ENCODE results near the gene DCTN4. TPM values are rescaled to one million over a fixed set of nuclear protein-coding genes. Genes with fewer than 3 reads are reported as not detected.

DCTN4 gene
- total and polyA plus RNA-seq, 2 of the 8 experiments (the other 6 are each of a cell fraction or from before 2014, with no cell fraction given): 20.5 to 42.7 TPM

DNA sequence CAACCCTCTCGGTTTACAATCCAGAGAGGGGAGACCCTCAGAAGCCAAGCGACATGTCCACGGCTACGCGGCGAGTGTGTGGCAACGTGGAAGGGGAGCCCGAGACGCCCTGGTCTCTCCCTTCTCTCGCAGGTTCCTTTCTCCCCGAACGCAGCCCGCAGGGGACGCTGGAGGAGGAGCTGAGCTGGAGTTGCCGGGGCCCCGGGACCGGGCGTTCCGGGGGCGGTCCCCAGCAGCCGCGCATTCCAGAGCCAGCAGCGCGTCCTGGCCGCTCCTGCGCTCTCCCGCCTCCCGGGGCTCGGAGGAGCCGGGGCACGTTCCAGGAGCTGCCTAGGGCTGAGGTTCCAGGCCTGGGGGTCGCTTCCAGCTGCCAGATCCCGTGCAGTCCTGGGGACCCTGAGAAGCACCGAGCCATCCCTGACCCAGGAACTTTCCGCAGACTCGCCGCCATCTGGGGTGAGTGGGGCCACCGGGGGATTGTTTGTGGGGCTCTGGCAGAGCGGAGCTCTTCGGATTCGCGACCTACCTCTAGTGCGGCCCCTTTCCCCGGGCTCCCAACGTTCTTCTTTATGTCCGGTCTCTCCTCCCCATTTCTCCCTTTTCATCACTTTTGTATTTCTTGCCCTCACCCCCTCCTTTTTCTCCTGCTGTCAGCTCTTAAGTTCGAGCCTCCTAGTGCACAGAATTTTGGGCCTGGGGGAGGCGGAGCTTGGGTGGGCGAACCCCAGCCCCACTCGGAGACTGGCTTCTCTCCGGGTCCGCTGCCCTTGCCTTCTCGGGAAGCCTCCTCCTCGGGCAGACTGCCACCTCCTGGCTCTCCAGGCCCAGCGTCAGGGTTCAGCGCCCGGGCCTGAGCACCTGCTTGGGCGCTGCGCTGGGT is 19.9 kb upstream of the DCTN4 start, which contains the start of gene SMIM3 (continued):
- TF ChIP-seq, protein P1, sequence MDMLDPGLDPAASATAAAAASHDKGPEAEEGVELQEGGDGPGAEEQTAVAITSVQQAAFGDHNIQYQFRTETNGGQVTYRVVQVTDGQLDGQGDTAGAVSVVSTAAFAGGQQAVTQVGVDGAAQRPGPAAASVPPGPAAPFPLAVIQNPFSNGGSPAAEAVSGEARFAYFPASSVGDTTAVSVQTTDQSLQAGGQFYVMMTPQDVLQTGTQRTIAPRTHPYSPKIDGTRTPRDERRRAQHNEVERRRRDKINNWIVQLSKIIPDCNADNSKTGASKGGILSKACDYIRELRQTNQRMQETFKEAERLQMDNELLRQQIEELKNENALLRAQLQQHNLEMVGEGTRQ (IDR thresholded peaks at IDR 0.05; ENCODE audit: low read length): no peak
- TF ChIP-seq MAFK (IDR thresholded peaks at IDR 0.05; ENCODE audit: low read depth, low read length): no peak
- peak; percentile 61; the same call in 1 of the 2 replicates for TF ChIP-seq PHF8 (conservative IDR thresholded peaks at IDR 0.05; ENCODE audit: low read depth, low read length)
- TF ChIP-seq SIN3A (conservative IDR thresholded peaks at IDR 0.05 in 1 of 2, IDR thresholded peaks at IDR 0.05 in 1 of 2; ENCODE audit: low read depth in 1 of 2, low read length in 2 of 2): 0 out of 4 replicates have a peak, but pooled peaks of 1 of the 2 experiments have one; percentile 50
- TF ChIP-seq, protein P2, sequence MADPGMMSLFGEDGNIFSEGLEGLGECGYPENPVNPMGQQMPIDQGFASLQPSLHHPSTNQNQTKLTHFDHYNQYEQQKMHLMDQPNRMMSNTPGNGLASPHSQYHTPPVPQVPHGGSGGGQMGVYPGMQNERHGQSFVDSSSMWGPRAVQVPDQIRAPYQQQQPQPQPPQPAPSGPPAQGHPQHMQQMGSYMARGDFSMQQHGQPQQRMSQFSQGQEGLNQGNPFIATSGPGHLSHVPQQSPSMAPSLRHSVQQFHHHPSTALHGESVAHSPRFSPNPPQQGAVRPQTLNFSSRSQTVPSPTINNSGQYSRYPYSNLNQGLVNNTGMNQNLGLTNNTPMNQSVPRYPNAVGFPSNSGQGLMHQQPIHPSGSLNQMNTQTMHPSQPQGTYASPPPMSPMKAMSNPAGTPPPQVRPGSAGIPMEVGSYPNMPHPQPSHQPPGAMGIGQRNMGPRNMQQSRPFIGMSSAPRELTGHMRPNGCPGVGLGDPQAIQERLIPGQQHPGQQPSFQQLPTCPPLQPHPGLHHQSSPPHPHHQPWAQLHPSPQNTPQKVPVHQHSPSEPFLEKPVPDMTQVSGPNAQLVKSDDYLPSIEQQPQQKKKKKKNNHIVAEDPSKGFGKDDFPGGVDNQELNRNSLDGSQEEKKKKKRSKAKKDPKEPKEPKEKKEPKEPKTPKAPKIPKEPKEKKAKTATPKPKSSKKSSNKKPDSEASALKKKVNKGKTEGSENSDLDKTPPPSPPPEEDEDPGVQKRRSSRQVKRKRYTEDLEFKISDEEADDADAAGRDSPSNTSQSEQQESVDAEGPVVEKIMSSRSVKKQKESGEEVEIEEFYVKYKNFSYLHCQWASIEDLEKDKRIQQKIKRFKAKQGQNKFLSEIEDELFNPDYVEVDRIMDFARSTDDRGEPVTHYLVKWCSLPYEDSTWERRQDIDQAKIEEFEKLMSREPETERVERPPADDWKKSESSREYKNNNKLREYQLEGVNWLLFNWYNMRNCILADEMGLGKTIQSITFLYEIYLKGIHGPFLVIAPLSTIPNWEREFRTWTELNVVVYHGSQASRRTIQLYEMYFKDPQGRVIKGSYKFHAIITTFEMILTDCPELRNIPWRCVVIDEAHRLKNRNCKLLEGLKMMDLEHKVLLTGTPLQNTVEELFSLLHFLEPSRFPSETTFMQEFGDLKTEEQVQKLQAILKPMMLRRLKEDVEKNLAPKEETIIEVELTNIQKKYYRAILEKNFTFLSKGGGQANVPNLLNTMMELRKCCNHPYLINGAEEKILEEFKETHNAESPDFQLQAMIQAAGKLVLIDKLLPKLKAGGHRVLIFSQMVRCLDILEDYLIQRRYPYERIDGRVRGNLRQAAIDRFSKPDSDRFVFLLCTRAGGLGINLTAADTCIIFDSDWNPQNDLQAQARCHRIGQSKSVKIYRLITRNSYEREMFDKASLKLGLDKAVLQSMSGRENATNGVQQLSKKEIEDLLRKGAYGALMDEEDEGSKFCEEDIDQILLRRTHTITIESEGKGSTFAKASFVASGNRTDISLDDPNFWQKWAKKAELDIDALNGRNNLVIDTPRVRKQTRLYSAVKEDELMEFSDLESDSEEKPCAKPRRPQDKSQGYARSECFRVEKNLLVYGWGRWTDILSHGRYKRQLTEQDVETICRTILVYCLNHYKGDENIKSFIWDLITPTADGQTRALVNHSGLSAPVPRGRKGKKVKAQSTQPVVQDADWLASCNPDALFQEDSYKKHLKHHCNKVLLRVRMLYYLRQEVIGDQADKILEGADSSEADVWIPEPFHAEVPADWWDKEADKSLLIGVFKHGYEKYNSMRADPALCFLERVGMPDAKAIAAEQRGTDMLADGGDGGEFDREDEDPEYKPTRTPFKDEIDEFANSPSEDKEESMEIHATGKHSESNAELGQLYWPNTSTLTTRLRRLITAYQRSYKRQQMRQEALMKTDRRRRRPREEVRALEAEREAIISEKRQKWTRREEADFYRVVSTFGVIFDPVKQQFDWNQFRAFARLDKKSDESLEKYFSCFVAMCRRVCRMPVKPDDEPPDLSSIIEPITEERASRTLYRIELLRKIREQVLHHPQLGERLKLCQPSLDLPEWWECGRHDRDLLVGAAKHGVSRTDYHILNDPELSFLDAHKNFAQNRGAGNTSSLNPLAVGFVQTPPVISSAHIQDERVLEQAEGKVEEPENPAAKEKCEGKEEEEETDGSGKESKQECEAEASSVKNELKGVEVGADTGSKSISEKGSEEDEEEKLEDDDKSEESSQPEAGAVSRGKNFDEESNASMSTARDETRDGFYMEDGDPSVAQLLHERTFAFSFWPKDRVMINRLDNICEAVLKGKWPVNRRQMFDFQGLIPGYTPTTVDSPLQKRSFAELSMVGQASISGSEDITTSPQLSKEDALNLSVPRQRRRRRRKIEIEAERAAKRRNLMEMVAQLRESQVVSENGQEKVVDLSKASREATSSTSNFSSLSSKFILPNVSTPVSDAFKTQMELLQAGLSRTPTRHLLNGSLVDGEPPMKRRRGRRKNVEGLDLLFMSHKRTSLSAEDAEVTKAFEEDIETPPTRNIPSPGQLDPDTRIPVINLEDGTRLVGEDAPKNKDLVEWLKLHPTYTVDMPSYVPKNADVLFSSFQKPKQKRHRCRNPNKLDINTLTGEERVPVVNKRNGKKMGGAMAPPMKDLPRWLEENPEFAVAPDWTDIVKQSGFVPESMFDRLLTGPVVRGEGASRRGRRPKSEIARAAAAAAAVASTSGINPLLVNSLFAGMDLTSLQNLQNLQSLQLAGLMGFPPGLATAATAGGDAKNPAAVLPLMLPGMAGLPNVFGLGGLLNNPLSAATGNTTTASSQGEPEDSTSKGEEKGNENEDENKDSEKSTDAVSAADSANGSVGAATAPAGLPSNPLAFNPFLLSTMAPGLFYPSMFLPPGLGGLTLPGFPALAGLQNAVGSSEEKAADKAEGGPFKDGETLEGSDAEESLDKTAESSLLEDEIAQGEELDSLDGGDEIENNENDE (IDR thresholded peaks at IDR 0.05; ENCODE audit: insufficient replicate concordance, low read length): no peak

All from H1 (cell line).